Measurements from ENCODE around the gene ITSN1. TPM values are rescaled to one million over a fixed set of nuclear protein-coding genes. Genes with fewer than 3 reads are reported as not detected.

Gene ITSN1
- total RNA-seq, 1 donor from 2014 or later = 44.0 TPM

- H3K27me3 Mint-ChIP-seq (ENCODE audit: unreplicated experiment) = no peaks in the 10 kb centered on the region
- DNase-seq (ENCODE audit: extremely low spot score, unreplicated experiment) = no peak
- TF ChIP-seq, protein P1, sequence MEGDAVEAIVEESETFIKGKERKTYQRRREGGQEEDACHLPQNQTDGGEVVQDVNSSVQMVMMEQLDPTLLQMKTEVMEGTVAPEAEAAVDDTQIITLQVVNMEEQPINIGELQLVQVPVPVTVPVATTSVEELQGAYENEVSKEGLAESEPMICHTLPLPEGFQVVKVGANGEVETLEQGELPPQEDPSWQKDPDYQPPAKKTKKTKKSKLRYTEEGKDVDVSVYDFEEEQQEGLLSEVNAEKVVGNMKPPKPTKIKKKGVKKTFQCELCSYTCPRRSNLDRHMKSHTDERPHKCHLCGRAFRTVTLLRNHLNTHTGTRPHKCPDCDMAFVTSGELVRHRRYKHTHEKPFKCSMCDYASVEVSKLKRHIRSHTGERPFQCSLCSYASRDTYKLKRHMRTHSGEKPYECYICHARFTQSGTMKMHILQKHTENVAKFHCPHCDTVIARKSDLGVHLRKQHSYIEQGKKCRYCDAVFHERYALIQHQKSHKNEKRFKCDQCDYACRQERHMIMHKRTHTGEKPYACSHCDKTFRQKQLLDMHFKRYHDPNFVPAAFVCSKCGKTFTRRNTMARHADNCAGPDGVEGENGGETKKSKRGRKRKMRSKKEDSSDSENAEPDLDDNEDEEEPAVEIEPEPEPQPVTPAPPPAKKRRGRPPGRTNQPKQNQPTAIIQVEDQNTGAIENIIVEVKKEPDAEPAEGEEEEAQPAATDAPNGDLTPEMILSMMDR (IDR thresholded peaks at IDR 0.05) = no peak
- H3K4me1 Mint-ChIP-seq (ENCODE audit: unreplicated experiment) = peaks cover 17% of the 10 kb centered on the region
- no peak overlapping the region for H3K27ac Mint-ChIP-seq (ENCODE audit: unreplicated experiment)
- H3K9me3 Mint-ChIP-seq (ENCODE audit: unreplicated experiment) = peaks cover 15% of the 10 kb centered on the region
- H3K4me3 Mint-ChIP-seq (ENCODE audit: unreplicated experiment) = no peak overlapping the region
- H3K36me3 Mint-ChIP-seq (ENCODE audit: unreplicated experiment) = peaks cover 9% of the 10 kb centered on the region
These were observed 19.7 kb downstream of the ITSN1 start for GRCh38 chr21:33662046-33662445.

GRCh38 chr21:33663241-33663640 is 20.9 kb downstream of the ITSN1 start:
- no peak for DNase-seq (ENCODE audit: extremely low spot score, unreplicated experiment)
- peaks cover 15% of the 10 kb centered on the region for H3K9me3 Mint-ChIP-seq (ENCODE audit: unreplicated experiment)
- peaks cover 17% of the 10 kb centered on the region for H3K4me1 Mint-ChIP-seq (ENCODE audit: unreplicated experiment)
- H3K36me3 Mint-ChIP-seq (ENCODE audit: unreplicated experiment) = peaks cover 9% of the 10 kb centered on the region
- no peak overlapping the region for H3K4me3 Mint-ChIP-seq (ENCODE audit: unreplicated experiment)
- TF ChIP-seq, protein P1 (IDR thresholded peaks at IDR 0.05) = no peak
- H3K27ac Mint-ChIP-seq (ENCODE audit: unreplicated experiment) = no peak overlapping the region
- H3K27me3 Mint-ChIP-seq (ENCODE audit: unreplicated experiment) = no peaks in the 10 kb centered on the region

DNA sequence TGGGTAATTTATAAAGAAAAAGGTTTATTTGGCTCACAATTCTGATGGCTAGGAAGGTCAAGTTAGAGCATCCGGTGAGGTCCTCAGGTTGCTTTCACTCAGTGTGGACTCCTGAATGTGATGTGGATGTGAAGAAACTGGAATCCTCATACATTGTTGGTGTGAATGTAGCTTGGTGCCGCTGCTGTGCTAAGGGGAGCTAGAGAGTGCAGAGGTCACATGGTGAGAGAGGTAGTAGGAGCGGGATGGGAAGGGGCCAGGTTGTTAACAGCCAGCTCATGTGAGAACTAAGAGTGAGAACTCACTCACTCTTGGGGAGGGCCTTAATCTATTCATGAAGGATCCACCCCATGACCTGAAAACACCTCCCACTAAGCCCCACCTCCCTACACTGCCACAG is 21.8 kb downstream of the ITSN1 start:
- H3K9me3 Mint-ChIP-seq (ENCODE audit: unreplicated experiment) = peaks cover 15% of the 10 kb centered on the region
- DNase-seq (ENCODE audit: extremely low spot score, unreplicated experiment) = no peak
- H3K4me1 Mint-ChIP-seq (ENCODE audit: unreplicated experiment) = peaks cover 19% of the 10 kb centered on the region
- H3K27me3 Mint-ChIP-seq (ENCODE audit: unreplicated experiment) = no peaks in the 10 kb centered on the region
- no peak overlapping the region for H3K4me3 Mint-ChIP-seq (ENCODE audit: unreplicated experiment)
- TF ChIP-seq, protein P1 (IDR thresholded peaks at IDR 0.05) = no peak
- H3K36me3 Mint-ChIP-seq (ENCODE audit: unreplicated experiment) = peaks cover 9% of the 10 kb centered on the region
- no peak overlapping the region for H3K27ac Mint-ChIP-seq (ENCODE audit: unreplicated experiment)

DNA sequence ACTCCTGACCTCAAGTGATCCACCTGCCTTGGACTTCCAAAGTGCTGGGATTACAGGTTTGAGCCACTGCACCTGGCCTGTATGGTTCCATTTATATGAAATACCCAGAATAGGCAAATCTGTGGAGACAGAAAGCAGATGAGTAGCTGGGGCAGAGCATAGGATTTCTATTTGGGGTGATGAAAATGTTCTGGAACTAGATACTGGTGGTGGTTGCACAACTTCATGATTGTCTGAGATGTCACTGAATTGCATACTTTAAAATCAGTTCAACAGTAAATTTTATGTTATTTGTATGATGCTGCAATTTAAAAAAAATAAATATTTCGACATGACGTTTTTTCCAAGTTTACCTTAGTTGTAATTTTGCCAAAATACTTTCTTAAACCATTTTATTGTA is 23.9 kb downstream of the ITSN1 start:
- TF ChIP-seq, protein P1 (IDR thresholded peaks at IDR 0.05) = no peak
- DNase-seq (ENCODE audit: extremely low spot score, unreplicated experiment) = no peak
- Mint-ChIP-seq H3K4me3 (ENCODE audit: unreplicated experiment) (no peak overlapping the region), H3K36me3 (ENCODE audit: unreplicated experiment) (peaks cover 3% of the 10 kb centered on the region), H3K9me3 (ENCODE audit: unreplicated experiment) (peaks cover 7% of the 10 kb centered on the region), H3K4me1 (ENCODE audit: unreplicated experiment) (peaks cover 18% of the 10 kb centered on the region), H3K27me3 (ENCODE audit: unreplicated experiment) (no peaks in the 10 kb centered on the region), H3K27ac (ENCODE audit: unreplicated experiment) (no peak overlapping the region)

GRCh38 chr21:33667636-33668035 is 25.3 kb downstream of the ITSN1 start:
- DNase-seq (ENCODE audit: extremely low spot score, unreplicated experiment) = no peak
- H3K36me3 Mint-ChIP-seq (ENCODE audit: unreplicated experiment) = peaks cover 3% of the 10 kb centered on the region
- H3K9me3 Mint-ChIP-seq (ENCODE audit: unreplicated experiment) = no peaks in the 10 kb centered on the region
- no peak overlapping the region for H3K4me3 Mint-ChIP-seq (ENCODE audit: unreplicated experiment)
- no peak overlapping the region for H3K27ac Mint-ChIP-seq (ENCODE audit: unreplicated experiment)
- peaks cover 19% of the 10 kb centered on the region for H3K4me1 Mint-ChIP-seq (ENCODE audit: unreplicated experiment)
- H3K27me3 Mint-ChIP-seq (ENCODE audit: unreplicated experiment) = no peaks in the 10 kb centered on the region
- TF ChIP-seq, protein P1 (IDR thresholded peaks at IDR 0.05) = no peak

Measured in osteocyte (in vitro differentiated cells).